ENCODE results near the gene NLRP9.

DNA sequence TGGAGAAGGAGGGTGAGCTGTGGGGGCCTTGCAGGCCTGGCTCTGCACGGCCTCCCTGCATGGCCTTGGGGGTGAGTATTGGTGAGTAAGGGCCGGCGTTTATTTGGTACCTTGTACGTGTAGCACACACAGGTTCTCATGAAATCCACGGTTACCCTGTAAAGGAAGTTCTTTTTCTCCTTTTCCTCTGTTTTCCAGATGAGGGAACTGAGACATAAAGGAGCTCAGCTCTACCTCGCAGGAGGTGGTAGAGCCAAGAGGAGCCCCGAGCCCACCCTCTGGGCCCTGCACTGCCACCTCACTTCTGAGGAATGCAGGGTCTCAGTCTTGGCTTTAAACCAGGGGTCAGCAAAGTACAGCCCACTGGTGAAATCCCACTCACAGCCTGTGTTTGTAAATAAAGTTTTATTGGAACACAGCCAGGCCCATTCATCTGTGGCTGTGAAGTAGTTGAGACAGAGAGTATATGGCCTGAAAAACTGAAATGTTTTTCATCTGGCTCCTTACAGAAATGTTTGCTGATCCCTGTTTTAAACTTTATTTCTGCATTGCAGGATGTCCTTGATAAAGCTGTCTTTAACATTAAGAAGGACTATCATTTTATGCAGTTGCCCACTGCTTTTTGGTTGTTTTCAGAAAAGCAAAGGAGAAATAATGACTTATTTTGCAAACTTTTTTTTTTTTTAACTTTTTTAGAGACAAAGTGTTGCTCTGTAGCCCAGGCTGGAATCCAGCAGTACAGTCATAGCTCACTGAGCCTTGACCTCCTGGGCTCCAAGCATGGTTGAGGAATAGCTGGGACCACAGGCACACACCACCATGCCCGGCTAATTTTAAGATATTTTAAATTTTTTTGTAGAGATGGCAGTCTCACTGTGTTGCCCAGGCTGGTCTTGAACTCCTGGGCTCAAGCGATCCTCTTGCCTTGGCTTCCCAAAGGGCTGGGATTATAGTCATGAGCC lies 56.8 kb downstream of the NLRP9 start:
- TF ChIP-seq, protein P1, sequence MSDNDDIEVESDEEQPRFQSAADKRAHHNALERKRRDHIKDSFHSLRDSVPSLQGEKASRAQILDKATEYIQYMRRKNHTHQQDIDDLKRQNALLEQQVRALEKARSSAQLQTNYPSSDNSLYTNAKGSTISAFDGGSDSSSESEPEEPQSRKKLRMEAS (IDR thresholded peaks at IDR 0.05): no peak
- TF ChIP-seq, protein P2, sequence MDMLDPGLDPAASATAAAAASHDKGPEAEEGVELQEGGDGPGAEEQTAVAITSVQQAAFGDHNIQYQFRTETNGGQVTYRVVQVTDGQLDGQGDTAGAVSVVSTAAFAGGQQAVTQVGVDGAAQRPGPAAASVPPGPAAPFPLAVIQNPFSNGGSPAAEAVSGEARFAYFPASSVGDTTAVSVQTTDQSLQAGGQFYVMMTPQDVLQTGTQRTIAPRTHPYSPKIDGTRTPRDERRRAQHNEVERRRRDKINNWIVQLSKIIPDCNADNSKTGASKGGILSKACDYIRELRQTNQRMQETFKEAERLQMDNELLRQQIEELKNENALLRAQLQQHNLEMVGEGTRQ (IDR thresholded peaks at IDR 0.05): no peak
- TF ChIP-seq, protein P3, sequence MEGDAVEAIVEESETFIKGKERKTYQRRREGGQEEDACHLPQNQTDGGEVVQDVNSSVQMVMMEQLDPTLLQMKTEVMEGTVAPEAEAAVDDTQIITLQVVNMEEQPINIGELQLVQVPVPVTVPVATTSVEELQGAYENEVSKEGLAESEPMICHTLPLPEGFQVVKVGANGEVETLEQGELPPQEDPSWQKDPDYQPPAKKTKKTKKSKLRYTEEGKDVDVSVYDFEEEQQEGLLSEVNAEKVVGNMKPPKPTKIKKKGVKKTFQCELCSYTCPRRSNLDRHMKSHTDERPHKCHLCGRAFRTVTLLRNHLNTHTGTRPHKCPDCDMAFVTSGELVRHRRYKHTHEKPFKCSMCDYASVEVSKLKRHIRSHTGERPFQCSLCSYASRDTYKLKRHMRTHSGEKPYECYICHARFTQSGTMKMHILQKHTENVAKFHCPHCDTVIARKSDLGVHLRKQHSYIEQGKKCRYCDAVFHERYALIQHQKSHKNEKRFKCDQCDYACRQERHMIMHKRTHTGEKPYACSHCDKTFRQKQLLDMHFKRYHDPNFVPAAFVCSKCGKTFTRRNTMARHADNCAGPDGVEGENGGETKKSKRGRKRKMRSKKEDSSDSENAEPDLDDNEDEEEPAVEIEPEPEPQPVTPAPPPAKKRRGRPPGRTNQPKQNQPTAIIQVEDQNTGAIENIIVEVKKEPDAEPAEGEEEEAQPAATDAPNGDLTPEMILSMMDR (IDR thresholded peaks at IDR 0.05): no peak
- TF ChIP-seq CHD2 (IDR thresholded peaks at IDR 0.05; ENCODE audit: low read length, partially characterized antibody) (no peak), HOXB13 (CRISPR knock-in tag; IDR thresholded peaks at IDR 0.05; ENCODE audit: low read depth) (no peak), EP300 (IDR thresholded peaks at IDR 0.05) (no peak), POLR2A (IDR thresholded peaks at IDR 0.05; ENCODE audit: low read length) (no peak), SMC3 (IDR thresholded peaks at IDR 0.05) (no peak), PHF8 (IDR thresholded peaks at IDR 0.05; ENCODE audit: borderline replicate concordance, low read depth) (no peak), MYC (IDR thresholded peaks at IDR 0.05; ENCODE audit: borderline replicate concordance, low read length) (no peak)
- TF ChIP-seq, protein P4, sequence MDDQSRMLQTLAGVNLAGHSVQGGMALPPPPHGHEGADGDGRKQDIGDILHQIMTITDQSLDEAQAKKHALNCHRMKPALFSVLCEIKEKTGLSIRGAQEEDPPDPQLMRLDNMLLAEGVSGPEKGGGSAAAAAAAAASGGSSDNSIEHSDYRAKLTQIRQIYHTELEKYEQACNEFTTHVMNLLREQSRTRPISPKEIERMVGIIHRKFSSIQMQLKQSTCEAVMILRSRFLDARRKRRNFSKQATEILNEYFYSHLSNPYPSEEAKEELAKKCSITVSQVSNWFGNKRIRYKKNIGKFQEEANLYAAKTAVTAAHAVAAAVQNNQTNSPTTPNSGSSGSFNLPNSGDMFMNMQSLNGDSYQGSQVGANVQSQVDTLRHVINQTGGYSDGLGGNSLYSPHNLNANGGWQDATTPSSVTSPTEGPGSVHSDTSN (IDR thresholded peaks at IDR 0.05): no peak

Data from A549 (cell line).